ENCODE results near the gene NTPCR. TPM values are rescaled to one million over a fixed set of nuclear protein-coding genes. Genes with fewer than 3 reads are reported as not detected.
A peak's percentile ranks its signal among the peaks of the same experiment; 100 is the strongest.
"Not testable (repeated sequence)": the region's sequence is repeated elsewhere in the genome, so short reads cannot be mapped to it uniquely, and the experiment has no call there.

The NTPCR gene
- polyA plus RNA-seq, 3 donors, result 56.2 to 74.5 (median 71.6) TPM

DNA sequence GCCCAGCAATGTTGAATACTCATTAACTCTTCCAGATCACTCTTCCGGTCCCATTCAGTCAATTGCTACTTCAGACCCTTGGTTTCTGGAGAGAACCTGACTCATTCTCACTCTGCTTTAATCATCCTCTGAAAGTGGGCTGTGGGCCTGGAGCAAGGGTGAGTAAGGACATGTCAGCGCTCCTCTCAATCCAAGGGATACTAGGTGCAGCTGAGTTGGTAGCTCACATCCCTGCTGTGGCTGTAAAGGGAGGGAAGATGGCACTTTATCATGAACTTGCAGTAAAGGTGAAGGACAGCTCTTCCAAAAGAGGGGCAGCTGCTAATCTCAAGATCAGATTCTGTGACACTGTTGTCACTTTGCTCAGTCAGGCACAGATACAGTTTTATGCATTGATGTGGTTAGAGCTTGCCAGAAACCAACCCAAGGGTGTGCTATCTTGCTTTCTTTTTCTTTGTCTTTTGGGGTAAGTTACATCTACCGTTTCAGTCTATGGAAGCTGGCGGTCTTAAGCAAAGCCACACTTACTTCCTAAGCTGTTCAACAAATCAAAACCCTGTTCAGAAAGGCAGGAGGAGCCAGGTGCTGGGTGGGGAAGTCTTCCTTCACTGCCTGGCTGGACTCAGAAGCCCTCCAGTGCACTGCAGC is 26.5 kb upstream of the NTPCR start:
- DNase-seq, result no peak

DNA sequence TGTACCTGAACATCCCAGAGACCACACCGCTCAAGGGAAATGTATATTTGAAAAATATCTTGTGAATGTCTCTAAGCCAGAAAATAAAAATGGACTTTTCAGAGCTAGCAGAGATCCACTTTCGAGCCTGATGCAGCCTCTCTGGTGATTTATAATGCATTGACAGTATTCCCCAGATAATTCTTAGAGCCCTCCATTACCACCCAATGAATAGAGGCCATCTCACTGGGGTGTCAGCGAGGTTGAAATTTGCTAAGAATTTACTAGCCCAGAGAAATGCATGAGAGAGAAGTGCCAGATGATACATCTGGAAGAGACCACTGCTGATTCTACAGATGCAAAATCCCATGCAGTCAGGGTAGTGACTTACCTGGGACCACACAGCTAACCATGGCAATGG is 25.5 kb upstream of the NTPCR start:
- no peak for DNase-seq

DNA sequence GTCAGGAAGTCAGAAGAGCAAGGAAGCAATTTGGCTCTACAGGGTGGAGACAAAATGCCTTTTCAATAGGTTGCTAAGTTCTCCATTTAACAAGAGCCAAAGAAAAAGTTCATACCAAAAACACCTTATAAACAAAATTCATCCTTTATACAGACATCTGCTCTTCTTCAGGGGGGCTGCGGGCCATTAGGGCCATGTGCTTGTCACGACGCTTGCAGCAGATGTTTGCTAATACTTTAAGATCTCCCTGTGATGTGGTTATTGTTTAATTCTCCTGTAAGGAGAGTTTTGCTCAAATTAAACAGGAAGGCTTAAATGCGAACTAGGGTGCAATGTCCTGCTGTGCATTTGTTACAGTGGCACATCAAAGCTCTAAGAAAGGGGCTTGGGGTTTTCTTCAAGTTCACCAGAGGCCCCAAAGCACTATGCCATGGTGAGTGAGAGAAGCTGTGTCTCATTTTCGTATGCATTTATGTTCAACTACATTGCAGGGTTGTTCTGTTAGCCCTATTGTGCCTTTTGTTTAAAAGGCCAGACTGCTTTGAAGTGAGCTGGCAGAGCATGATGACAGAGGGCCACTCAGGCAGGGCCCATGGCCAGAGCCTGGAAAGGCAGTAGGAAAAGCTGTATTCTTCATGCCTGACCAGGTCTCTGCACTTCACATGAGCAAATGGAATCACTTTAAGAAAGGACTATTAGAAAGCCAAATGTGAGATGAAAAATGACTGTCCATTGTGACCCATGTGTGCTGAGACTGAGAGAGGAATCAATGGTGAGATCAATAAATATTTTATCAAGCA is 24.8 kb upstream of the NTPCR start:
- DNase-seq, result no peak

DNA sequence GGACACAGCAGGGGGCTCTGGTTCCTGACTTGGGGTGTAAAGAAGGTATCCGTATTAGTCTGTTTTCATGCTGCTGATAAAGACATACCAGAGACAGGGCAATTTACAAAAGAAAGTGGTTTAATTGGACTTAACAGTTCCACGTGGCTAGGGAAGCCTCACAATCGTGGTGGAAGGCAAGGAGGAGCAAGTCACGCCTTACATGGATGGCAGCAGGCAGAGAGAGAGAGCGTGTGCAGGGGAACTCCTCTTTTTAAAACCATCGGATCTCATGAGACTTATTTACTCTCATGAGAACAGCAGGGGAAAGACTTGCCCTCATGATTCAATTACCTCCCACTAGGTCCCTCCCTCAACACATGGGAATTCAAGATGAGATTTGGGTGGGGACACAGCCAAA is 23.2 kb upstream of the NTPCR start:
- DNase-seq, result not testable (repeated sequence)

DNA sequence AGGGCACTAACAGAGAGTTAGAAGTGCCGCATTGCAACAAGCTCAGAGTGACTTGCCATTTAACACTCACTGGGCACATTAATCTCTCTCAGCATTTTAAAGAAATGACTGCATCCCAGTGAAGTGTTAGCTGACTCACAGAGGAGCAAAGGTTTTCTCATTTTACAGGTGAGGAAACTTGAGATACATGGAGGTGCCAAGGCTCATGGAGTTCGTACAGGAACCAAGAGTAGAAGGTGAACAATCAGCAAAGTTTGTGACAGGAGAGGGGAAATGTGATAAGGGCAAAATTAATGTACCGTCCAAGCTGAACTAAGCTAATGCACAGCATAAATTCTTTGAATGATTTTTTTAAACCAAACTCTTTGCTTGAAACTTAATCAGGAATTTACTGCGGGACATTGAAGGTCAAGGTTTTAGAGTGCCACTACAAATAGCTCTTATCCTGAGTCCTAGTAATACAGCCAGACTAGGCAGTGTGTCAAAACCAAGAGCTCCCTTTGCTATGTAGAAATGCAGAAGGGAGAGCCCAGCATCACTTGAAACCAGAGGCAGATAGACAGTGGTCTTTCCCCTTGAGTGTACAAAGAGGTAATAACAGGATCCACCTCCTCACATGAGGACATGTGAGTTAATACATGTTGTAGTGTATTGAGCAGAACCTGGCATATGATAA is 22.4 kb upstream of the NTPCR start:
- DNase-seq, result peak; percentile 73

DNA sequence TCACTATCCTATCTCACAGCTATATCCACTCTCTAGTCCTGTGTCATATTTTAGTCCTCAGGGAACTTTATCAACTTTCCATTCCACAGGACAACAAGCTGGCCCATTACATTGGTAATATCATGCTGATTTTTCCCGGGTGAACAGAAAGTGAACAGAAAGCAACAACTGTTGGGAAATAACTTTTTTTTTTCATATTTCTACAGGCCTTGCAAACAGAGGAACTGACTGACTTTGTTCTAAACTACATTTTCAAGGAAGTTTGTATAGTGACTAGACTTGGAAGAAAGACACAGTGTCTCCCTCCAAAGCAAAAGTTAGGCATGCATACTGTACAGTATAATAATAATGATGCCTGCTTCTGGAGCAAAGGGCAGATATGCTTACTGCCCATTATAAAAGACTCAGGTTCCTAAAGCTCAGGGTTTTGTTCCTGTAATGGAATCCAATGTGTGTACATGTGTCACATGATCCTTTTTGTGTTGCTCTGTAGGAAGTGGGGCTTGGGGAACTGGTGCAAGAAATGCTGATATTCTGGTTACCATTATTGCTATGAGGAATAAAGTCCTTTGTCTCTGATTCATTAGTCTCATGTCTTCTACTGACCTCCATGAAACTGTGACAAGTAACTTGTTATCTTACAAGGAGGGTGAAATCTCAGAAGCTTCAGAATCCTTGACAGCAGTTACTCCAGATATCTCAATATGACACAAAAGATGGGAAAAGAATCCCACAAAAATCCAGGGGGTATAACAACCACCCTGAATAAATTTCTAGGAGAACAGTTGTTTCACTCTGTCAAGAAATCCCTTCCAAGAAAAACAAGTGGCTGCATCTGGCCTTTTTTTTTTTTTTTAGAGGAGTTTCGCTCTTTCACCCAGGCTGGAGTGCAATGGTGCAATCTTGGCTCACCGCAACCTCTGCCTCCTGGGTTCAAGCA is 17.7 kb upstream of the NTPCR start:
- DNase-seq, result no peak

DNA sequence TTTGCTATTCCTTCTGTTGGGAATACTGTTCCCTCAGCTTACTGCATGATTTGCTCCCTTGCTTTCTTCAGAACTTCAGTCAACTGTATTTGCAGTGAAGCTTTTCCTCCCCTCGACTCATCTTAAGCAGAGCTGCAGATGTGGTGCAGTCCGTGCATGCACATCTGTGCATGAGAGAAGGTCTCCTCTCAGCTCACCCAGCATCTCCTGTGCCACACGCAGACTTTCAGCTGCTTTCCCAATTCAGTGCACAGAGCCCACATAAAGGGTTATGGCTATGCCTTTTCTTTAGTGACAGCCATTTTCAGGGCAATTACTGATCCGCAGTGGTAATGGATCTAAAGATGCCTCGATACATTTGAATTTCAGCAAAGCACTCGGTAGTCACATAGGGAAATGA is 13.5 kb upstream of the NTPCR start:
- DNase-seq, result no peak

DNA sequence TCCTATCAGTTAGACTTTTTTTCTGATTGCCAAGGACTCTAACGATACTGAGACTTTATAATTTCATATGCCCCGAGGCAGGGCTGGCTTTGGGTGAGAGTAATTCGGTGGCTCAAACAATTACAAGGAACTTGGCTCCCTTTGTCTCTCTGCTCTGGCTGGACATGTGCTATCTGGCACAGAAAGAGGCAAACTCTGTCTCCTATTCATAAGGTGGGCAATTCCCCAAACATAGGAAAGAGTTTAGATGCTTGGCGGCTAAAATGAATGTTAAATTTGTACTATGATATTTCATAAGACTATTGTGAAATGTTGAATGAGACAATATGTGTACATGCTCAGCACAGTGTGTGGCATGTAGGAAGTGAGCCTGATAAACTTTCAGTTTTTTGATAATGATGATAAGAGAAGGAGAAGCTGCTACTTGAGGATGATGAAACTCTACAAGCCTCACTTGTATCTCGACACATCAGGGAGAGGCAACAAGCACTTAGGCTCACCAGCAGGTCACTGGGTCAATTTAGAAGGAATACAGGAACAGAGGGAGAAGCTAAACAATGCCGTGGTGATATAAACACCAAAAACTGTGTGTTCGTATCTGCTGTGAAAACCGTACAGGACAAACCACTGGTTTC is 12.6 kb upstream of the NTPCR start:
- no peak for DNase-seq

DNA sequence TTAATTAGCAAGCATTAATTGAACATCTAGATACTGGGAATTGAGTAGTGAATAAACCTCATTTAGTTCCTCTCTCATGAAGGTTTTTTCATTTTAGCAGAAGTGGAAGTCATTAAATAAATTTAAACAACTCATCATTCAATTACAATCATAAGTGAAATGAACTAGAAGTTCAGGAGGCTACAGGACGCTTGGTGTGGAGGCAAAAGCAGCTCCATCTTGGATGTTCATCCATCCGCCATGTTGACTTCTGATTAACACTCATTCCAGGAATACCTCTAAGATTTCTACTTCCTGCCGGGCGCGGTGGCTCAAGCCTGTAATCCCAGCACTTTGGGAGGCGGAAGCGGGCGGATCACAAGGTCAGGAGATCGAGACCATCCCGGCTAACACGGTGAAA is 11.5 kb upstream of the NTPCR start:
- DNase-seq, result no peak

DNA sequence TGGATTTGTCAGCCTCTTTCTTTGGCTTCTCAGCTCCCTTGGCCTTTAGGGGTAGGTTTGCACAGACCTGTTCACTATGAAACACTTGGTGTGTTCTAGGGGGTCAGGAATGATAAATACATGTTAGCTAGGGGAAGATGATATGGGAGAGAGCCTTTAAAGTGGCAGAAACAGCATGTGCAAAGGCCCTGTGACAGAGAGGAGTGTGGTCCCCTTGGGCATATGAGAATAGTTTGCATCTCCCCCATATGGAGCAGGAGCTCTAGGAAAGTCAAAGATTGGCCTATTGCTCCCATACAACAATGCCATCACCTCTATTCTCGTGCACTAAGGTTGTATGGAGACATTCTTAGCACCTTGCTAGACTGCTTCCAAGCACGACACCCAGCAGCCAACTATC is 10.7 kb upstream of the NTPCR start:
- no peak for DNase-seq

DNA sequence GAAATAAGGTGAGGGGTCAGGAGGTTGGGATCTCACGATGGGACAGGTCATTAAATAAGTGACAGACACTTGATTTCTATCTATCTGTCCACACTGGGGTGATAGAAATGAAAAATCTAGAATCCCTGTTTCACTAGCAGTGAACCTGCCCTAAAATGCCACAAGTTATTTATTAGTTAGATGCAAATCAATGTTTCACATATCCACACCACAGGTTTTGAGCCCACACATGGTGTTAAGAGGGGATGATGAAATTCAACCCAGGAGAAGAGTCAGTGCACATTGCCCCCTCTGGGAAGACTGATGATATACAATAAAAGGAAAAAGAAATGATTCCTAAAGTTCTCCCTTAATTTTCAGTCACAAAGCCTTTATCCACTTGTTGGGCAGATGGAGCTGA is 10.1 kb upstream of the NTPCR start:
- DNase-seq, result no peak

DNA sequence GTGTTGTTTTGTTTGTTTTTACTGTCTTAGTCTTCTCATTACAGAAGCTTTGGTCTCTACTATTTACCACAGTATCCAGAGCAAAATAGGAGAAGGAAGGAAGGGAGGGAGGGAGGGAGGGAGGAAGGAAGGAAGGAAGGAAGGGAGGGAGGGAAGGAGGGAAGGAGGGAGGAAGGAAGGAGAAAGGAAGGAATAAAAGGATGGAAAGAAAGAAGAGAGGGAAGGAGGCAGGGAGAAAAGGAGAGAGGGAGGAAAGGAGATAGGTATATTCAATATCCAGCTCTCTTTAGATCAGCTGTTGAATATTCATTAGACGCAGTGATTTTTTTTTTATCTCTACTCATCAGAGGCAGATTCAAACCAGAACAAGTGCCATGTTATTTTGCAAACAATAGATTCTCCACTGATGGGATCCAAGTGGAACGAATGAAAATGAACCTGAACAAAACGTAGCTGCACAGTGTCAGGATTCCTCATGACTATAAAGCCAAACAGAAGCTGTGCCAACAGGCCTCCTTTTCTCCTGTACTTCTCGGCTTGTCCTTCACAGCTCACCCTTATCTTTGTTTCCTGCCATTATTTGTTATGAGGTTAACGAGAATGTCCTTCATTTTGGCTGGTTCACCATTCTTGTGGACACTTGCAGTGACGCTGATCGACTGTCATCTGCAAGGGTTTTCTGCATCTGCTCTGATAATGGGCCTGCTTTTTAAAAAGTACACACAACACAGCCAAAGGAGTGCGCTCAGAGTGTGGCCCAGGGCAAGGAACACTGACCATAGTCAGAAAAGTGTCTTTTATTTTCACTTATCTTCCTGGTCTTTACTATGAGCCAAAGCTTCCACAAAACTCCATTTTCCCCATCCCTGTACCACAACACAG is 7.8 kb upstream of the NTPCR start:
- no peak for DNase-seq

DNA sequence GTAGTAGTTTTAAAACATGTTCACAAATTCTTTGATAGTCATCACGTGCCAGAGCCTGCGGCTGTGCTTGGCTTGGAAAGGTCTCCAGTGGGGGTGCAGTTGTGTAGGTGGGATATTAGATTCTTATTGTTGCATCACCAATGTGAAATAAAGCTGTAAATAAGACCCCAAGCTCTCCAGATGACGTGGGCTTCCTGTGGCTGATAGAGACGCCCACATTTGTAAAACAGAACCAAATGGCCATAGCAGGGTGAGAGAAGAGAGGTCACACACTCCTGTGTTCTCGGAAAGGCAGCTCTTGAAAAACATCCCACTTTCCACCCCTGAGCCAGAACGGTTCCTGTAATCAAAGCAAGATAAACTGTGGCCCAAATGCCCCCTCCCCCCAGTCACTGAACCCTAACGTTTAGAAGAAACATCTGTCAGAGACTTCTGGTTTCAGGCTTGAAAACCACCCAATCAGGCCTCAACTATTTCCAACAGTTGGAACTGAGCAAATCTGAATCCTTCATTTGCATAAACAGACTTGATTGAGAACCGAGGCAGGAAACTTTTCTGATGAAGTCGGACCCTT is 6.6 kb upstream of the NTPCR start:
- DNase-seq, result peak; percentile 83

DNA sequence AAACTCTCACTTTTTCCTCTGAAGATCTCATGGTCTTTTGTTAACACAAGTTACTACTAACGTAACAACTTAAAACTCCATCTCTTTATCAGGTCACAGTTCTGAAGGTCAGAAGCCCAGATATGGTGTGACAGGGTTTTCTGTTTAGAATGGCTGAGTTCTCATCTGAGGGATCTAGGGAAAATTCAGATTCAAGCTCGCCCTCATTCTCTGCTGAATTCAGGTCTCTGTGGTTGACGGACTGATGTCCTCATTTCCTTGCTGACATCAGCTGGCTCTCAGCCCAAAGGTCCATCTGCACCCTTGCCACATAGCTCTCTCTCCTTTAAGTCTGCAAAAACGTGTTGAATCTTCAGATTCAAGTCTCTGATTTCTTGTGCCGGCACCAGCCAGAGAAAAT is 6.1 kb upstream of the NTPCR start:
- DNase-seq, result no peak

DNA sequence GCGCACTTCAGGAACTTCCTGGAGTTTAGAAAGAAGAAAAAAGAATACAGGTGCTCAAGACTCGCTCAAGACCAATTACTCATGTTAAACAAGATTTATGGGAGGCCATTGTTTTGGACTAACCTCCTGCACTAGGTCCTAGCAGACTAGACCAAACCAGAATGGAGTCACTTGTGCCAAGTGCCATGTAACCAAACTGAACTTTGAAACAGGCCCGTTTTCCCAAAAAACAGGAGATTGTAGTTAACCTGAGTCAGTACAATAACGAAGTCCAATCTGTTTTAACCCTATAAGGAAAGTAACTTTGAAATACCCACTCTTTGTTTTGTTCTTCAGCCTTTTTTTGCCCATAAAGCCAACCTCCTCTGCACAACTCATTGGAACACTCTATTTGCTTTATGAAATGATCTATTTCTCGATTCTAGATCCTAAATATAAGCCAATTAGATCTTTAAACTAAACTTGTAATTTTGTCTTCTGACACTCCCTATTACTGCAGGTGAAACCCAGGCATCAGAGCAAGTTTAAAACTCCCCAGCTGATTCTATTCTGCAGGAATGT is 695 bp upstream of the NTPCR start:
- DNase-seq, result no peak

DNA sequence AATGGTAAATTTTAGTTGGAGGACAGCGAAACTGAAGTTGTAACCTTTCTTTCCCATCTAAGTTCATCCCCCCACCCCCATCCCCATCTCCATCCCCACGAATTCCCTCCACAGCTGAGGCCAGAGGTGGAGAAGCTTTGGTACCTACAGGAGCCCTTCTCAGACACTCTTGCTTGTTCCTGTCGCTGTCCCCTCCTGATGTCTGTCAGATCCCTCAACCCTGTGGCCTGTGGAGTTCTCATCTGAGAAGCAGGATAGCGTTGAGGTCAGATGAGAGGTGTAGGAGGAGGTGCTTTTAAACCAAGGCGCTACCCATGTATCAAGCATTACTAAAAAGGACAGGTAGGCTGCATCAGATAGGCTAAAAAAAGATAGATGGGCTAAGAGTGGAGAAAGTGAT is 769 bp downstream of the NTPCR start:
- DNase-seq, result no peak

DNA sequence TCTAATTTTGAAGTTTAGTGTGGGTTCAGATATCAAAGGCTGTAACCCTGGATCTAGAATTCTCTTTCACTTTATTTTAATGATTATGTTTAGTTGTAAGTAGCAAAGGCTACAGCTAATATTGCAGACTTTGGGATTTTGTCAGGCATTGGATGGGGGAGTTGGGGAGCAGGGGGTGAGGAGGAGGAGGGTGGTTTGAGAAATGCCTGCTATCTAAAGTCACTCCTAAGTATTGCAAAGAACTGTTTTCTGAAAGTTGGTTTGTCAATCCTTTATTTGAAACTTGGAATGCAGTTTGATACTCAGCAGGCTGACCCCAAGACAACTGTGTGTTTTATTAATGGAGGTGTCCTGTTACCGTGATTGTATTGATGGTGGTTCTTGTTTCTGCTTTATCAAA is 1.2 kb downstream of the NTPCR start:
- DNase-seq, result no peak

DNA sequence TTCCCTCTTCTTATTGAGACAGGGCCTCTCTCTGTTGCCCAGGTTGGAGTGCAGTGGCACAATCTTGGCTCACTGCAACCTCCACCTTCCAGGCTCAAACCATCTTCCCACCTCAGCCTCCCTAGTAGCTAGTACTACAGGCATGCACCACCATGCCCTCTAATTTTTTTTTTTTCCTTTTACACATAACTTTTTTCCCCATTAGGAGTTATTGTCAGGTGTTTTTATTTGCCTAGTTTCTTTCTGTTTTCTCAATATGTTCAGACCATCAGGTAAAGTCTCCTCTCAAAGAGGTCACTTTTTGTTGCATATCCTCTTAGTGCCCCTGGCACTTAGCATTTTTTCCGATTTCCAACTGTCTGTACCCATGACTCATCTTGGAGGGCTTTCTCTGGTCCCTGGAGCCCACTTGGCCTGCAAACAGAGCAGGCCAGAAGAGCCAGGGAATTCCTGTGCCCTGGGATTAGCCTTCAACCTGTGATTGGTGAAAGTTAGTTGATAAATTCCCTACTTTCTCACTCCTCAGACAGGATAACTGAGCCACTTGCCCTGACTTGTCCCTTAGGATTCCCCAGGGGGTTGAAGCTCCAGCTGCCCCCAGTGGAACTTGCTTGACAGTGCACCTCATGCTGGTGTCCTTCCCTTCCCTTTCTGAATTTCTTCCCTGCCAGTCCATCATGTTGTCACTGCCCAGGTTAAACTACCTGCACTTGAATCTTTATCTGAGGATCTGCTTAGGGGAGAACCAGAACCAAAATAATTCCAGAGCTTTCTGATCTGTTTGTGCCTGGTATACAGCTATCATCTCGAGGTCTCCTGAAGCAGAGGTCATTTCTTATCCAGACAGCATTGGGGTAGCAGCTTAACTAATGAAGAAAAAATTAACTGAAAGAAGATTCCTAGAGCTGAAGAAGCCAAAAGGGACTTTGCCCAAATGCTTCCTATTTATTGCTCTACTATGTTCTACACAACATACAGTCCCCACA is 2.4 kb downstream of the NTPCR start:
- no peak for DNase-seq

Measured in renal pelvis (tissue), 4 donors.